Glutamatergic neuron (in vitro differentiated cells): Measurements from ENCODE around the gene SAXO1. TPM values are rescaled to one million over a fixed set of nuclear protein-coding genes. Genes with fewer than 3 reads are reported as not detected.

Source experiments
- DNase-seq: peaks from one replicate; pipeline ENCODE4 v3.0.0; 2022
- H3K27ac Mint-ChIP-seq: one replicate; pipeline ENCODE4 v1.8.0; 2020; ENCODE audit warnings: mild to moderate bottlenecking, mixed read lengths, inconsistent platforms; ENCODE audit not compliant: unreplicated experiment
- H3K27me3 Mint-ChIP-seq: one replicate; pipeline ENCODE4 v1.8.0; 2020; ENCODE audit warnings: mild to moderate bottlenecking, moderate library complexity, mixed read lengths, inconsistent platforms; ENCODE audit not compliant: unreplicated experiment
- H3K36me3 Mint-ChIP-seq: one replicate; pipeline ENCODE4 v1.8.0; 2020; ENCODE audit warnings: mild to moderate bottlenecking, mixed read lengths, inconsistent platforms; ENCODE audit not compliant: unreplicated experiment
- H3K4me1 Mint-ChIP-seq: one replicate; pipeline ENCODE4 v1.8.0; 2020; ENCODE audit warnings: mild to moderate bottlenecking, low read depth, mixed read lengths, inconsistent platforms; ENCODE audit not compliant: unreplicated experiment
- H3K4me3 Mint-ChIP-seq: one replicate; pipeline ENCODE4 v1.8.0; 2020; ENCODE audit warnings: mild to moderate bottlenecking, mixed read lengths, inconsistent platforms; ENCODE audit not compliant: unreplicated experiment
- H3K9me3 Mint-ChIP-seq: one replicate; pipeline ENCODE4 v1.8.0; 2020; ENCODE audit warnings: mild to moderate bottlenecking, moderate library complexity, mixed read lengths, inconsistent platforms; ENCODE audit not compliant: unreplicated experiment
- CTCF ChIP-seq: fragments of 200-600 bp; sonication (generic); IDR thresholded peaks from one replicate; pipeline ENCODE4 v1.5.0; 2021; ENCODE audit not compliant: partially characterized antibody, unreplicated experiment
- total RNA-seq: library from RNA; stranded (reverse); fragmentation: NEBNext Ultra II Directional; extraction: Animal tissue kit (Norgen Biotek cat#: 25700); gene quantifications from one replicate; pipeline ENCODE4 v1.2.1, GENCODE V29; 2021; ENCODE audit not compliant: unreplicated experiment

Gene SAXO1
- total RNA-seq, 1 donor from 2014 or later = 0.37 TPM

GRCh38 chr9:18922161-18922885, 110.7 kb downstream of the SAXO1 start:
- Mint-ChIP-seq H3K4me1 (no peaks in the 10 kb centered on the region), H3K9me3 (no peaks in the 10 kb centered on the region), H3K4me3 (no peak overlapping the region), H3K27me3 (no peaks in the 10 kb centered on the region), H3K27ac (no peak overlapping the region), H3K36me3 (no peaks in the 10 kb centered on the region)
- no peak for DNase-seq
- TF ChIP-seq CTCF = no peak

DNA sequence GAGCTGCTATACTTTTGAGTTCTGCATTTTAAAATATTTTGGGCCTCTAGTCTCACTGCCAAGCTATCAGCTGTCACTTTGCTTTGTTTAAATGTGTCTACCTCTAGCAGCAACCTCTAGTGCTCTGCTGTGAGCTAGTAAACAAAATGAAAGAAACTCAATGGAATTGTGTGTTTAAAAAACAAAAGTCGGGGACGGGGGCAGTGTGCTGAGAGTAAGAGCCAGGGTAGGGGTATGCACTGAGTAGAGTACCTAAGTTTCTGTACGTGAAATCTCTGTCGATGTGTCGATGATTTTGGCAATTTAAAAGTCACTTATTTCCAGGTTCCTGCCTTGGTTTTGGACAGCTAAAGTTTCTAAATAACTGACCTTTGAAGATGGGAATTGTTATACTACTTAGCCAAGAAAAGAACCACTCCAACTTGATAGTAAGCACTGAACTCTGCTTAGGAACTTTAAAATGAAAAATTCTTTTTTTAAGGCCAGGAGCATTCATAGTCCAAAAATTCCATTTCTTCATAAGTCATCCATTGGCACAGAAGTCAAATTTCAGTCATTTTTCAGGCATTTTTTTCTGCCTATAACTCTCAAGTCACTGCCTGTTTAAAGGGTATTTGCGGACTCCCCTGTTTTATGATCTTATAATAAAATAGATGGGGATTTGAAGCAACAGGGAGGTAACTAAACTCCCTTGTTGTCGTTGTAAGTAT, 111.5 kb downstream of the SAXO1 start:
- no peak overlapping the region for H3K27ac Mint-ChIP-seq
- DNase-seq = no peak
- no peaks in the 10 kb centered on the region for H3K4me1 Mint-ChIP-seq
- no peaks in the 10 kb centered on the region for H3K36me3 Mint-ChIP-seq
- no peaks in the 10 kb centered on the region for H3K9me3 Mint-ChIP-seq
- H3K4me3 Mint-ChIP-seq = no peak overlapping the region
- TF ChIP-seq CTCF = no peak
- H3K27me3 Mint-ChIP-seq = no peaks in the 10 kb centered on the region

- Mint-ChIP-seq H3K27ac (no peak overlapping the region), H3K9me3 (no peaks in the 10 kb centered on the region), H3K36me3 (no peaks in the 10 kb centered on the region), H3K4me3 (no peak overlapping the region), H3K27me3 (no peaks in the 10 kb centered on the region), H3K4me1 (no peaks in the 10 kb centered on the region)
- no peak for DNase-seq
- no peak for TF ChIP-seq CTCF
Measured at GRCh38 chr9:18920141-18921084, 112.6 kb downstream of the SAXO1 start.

- Mint-ChIP-seq H3K27me3 (peaks cover 3% of the 10 kb centered on the region), H3K4me3 (no peak overlapping the region), H3K9me3 (no peaks in the 10 kb centered on the region), H3K27ac (no peak overlapping the region), H3K4me1 (peaks cover 5% of the 10 kb centered on the region), H3K36me3 (no peaks in the 10 kb centered on the region)
- TF ChIP-seq CTCF = no peak
- DNase-seq = no peak
Measured at GRCh38 chr9:18911714-18912342, 121.2 kb downstream of the SAXO1 start.
